Progenitor cell of endocrine pancreas (in vitro differentiated cells): ENCODE data around the gene FADS3. TPM values are rescaled to one million over a fixed set of nuclear protein-coding genes. Genes with fewer than 3 reads are reported as not detected.

Experiments
- DNase-seq: peaks from one replicate; pipeline ENCODE4 v3.0.0; 2021; ENCODE audit warnings: low spot score; ENCODE audit not compliant: unreplicated experiment
- H3K27ac Mint-ChIP-seq: 2 replicates; pipeline ENCODE4 v1.8.0; 2021; ENCODE audit warnings: mild to moderate bottlenecking, moderate library complexity, mixed read lengths
- H3K27me3 Mint-ChIP-seq: 2 replicates; pipeline ENCODE4 v1.8.0; 2021; ENCODE audit warnings: mixed read lengths
- H3K36me3 Mint-ChIP-seq: 2 replicates; pipeline ENCODE4 v1.8.0; 2022; ENCODE audit warnings: mixed read lengths; ENCODE audit not compliant: insufficient read depth
- H3K4me1 Mint-ChIP-seq: 2 replicates; pipeline ENCODE4 v1.8.0; 2021; ENCODE audit warnings: low read depth, mixed read lengths
- H3K4me3 Mint-ChIP-seq: 2 replicates; pipeline ENCODE4 v1.8.0; 2021; ENCODE audit warnings: low read depth, mild to moderate bottlenecking, moderate library complexity, mixed read lengths
- H3K9me3 Mint-ChIP-seq: 2 replicates; pipeline ENCODE4 v1.8.0; 2021; ENCODE audit warnings: low read depth, mixed read lengths
- total RNA-seq: library from RNA; stranded (reverse); gene quantifications from 2 replicates; pipeline ENCODE4 v1.2.1, GENCODE V29; 2021
- TF ChIP-seq, protein P1 (sequence below): fragments of 200-600 bp; sonication (generic); IDR thresholded peaks from one replicate; pipeline ENCODE4 v1.5.0; 2021; ENCODE audit warnings: antibody characterized with exemption, mild to moderate bottlenecking; ENCODE audit not compliant: unreplicated experiment

The FADS3 gene
- total RNA-seq, 1 donor from 2014 or later = 21.2 TPM

DNA sequence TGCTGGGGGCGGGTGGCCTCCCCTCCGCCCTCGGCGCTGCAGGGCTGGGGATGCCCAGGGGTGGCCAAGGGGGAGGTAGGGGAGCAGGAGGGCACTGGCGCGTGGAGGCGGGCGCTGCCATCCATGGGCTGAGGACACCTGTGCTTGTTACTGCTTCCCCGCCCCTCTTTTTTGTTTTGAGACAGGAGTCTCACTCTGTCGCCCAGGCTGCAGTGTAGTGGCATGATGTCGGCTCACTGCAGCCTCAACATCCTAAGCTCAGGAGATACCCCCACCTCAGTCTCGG lies 683 bp upstream of the FADS3 start:
- H3K27me3 Mint-ChIP-seq = peaks cover 7% of the 10 kb centered on the region

DNA sequence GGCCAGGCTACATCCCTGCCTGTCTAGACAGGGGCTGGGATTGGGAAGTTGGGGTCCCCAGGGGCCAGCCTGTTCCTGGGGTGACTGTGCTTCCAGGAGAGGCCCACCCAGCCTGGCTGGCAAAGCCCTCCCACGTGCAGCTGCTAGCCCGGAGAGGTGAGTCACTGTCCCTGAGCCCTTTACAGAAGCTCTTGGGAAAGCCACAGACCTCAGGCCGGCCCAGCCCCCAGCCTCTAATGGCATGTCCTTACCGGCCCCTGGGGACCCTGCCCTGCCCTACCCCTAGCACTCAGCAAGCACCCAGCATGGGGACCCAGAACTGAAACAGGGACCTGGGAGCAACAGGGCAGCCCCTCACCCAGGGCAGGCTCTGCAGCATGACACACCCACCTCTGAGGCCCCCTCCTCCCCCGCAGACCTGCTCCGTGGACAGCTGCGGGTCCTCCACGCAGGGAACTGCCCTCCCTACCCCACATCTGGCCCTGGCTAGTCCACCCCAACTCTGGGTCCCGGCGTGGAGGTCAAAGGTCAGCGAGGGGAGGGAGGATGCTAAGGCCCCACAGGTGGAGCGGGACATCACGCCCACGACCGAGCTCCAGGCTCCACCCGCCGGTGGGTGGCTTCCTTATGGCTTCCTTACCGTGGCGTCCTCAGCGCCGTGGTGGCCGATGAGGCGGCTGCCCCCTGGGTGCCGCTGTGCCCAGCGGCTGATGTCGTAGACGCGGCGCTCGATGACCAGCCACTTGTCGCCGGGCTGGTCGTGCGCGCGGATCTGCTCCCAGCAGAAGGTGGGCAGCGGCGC lies 615 bp downstream of the FADS3 start:
- TF ChIP-seq, protein P1, sequence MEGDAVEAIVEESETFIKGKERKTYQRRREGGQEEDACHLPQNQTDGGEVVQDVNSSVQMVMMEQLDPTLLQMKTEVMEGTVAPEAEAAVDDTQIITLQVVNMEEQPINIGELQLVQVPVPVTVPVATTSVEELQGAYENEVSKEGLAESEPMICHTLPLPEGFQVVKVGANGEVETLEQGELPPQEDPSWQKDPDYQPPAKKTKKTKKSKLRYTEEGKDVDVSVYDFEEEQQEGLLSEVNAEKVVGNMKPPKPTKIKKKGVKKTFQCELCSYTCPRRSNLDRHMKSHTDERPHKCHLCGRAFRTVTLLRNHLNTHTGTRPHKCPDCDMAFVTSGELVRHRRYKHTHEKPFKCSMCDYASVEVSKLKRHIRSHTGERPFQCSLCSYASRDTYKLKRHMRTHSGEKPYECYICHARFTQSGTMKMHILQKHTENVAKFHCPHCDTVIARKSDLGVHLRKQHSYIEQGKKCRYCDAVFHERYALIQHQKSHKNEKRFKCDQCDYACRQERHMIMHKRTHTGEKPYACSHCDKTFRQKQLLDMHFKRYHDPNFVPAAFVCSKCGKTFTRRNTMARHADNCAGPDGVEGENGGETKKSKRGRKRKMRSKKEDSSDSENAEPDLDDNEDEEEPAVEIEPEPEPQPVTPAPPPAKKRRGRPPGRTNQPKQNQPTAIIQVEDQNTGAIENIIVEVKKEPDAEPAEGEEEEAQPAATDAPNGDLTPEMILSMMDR = peak; percentile 33
- Mint-ChIP-seq H3K27ac (no peak overlapping the region), H3K36me3 (peaks cover 2% of the 10 kb centered on the region), H3K27me3 (peaks cover 7% of the 10 kb centered on the region), H3K9me3 (no peaks in the 10 kb centered on the region), H3K4me3 (peak overlapping the region; percentile 74), H3K4me1 (peaks cover 2% of the 10 kb centered on the region)
- peak; percentile 41 for DNase-seq

More for the DNA sequence above, 683 bp upstream of the FADS3 start:
- H3K36me3 Mint-ChIP-seq = peaks cover 2% of the 10 kb centered on the region
- H3K9me3 Mint-ChIP-seq = no peaks in the 10 kb centered on the region
- H3K4me3 Mint-ChIP-seq = peak overlapping the region; percentile 70
- H3K4me1 Mint-ChIP-seq = peaks cover 2% of the 10 kb centered on the region
- no peak for DNase-seq
- TF ChIP-seq, protein P1 = no peak
- no peak overlapping the region for H3K27ac Mint-ChIP-seq

DNA sequence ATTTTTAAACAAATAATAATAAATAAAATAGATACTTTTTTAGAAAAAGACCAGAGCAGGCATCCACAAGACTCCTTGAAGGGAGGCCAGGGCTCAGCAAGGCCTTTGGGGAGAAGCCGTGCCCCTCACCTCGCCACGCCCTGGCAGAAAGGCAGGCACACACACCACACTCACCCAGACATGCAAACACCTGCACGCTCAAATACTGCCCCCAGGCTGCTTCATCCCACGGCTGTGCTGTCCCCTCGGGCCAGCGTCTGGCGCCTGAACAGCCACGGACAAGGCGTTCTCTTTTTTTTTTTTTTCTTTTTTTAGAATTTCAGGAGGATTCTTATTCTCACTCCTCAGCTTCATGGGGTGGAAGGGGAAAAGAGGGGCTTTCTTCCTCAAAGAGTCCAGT lies 1.5 kb downstream of the FADS3 start:
- Mint-ChIP-seq H3K4me3 (peak overlapping the region; percentile 35), H3K9me3 (no peaks in the 10 kb centered on the region)
- TF ChIP-seq, protein P1 = no peak

DNA sequence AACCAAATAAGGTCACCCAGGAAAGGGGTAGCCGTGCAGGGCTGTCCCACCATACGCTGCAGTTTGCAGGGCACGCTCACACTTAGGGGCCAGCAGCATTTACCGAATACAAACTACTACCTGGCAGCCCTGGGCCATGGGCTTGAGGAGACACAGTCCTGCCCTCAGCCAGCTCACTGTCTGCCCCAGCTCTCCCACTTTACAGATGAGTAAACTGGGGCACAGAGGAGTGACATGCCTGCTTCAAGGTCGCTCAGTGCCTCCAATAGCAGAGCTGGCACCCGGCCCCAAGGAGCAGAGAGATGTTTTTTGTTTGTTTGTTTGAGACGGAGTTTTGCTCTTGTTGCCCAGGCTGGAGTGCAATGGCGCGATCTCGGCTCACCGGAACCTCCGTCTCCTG lies 2.8 kb downstream of the FADS3 start:
- Mint-ChIP-seq H3K36me3 (peaks cover 2% of the 10 kb centered on the region), H3K27ac (no peak overlapping the region), H3K4me3 (no peak overlapping the region), H3K4me1 (peaks cover 2% of the 10 kb centered on the region), H3K27me3 (peaks cover 7% of the 10 kb centered on the region), H3K9me3 (no peaks in the 10 kb centered on the region)
- TF ChIP-seq, protein P1 = no peak
- DNase-seq = no peak

More for the DNA sequence above, 1.5 kb downstream of the FADS3 start:
- Mint-ChIP-seq H3K27ac (no peak overlapping the region), H3K27me3 (peaks cover 7% of the 10 kb centered on the region), H3K4me1 (peaks cover 2% of the 10 kb centered on the region), H3K36me3 (peaks cover 2% of the 10 kb centered on the region)
- DNase-seq = no peak

DNA sequence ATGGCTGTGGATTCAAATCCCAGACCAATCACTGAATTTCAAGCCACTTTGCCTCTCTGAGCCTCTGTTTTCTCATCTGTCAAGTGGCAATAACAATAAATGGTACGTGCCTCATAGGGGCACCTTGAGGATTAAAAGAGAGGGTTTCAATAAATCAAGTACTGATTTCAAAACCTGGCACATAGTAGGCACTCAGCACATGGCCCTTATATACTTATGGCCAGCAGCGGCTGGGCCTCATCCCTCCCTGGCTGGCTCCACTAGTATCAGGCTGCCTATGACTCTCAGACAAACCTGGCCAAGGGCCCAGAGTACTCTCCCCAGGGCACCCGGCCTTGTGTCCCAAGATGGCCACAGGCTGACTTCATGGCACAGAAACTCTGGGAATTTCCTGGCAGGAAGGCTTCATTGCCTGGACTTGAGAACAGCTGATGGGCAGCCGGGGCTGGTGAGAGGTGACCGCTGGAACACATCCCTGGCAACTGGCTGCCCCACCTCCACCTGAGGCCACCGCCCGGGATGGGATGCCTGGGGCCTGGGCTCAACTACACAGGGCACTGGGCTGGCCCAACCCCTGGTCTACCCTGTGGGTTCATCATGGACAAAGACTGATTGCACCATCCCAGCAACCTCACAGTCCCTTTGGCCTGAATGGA lies 3.4 kb downstream of the FADS3 start:
- DNase-seq = no peak
- TF ChIP-seq, protein P1 = no peak
- Mint-ChIP-seq H3K36me3 (peaks cover 2% of the 10 kb centered on the region), H3K4me3 (no peak overlapping the region), H3K4me1 (peaks cover 2% of the 10 kb centered on the region), H3K9me3 (no peaks in the 10 kb centered on the region), H3K27me3 (peaks cover 7% of the 10 kb centered on the region), H3K27ac (no peak overlapping the region)
